Glutamatergic neuron (in vitro differentiated cells): ENCODE measurements around the gene MCUR1. TPM values are rescaled to one million over a fixed set of nuclear protein-coding genes. Genes with fewer than 3 reads are reported as not detected.
"Not testable (repeated sequence)": the region's sequence is repeated elsewhere in the genome, so short reads cannot be mapped to it uniquely, and the experiment has no call there.

Source experiments
- DNase-seq: peaks from one replicate; pipeline ENCODE4 v3.0.0; 2022
- H3K27ac Mint-ChIP-seq: one replicate; pipeline ENCODE4 v1.8.0; 2020; ENCODE audit warnings: mild to moderate bottlenecking, mixed read lengths, inconsistent platforms; ENCODE audit not compliant: unreplicated experiment
- H3K27me3 Mint-ChIP-seq: one replicate; pipeline ENCODE4 v1.8.0; 2020; ENCODE audit warnings: mild to moderate bottlenecking, moderate library complexity, mixed read lengths, inconsistent platforms; ENCODE audit not compliant: unreplicated experiment
- H3K36me3 Mint-ChIP-seq: one replicate; pipeline ENCODE4 v1.8.0; 2020; ENCODE audit warnings: mild to moderate bottlenecking, mixed read lengths, inconsistent platforms; ENCODE audit not compliant: unreplicated experiment
- H3K4me1 Mint-ChIP-seq: one replicate; pipeline ENCODE4 v1.8.0; 2020; ENCODE audit warnings: mild to moderate bottlenecking, low read depth, mixed read lengths, inconsistent platforms; ENCODE audit not compliant: unreplicated experiment
- H3K4me3 Mint-ChIP-seq: one replicate; pipeline ENCODE4 v1.8.0; 2020; ENCODE audit warnings: mild to moderate bottlenecking, mixed read lengths, inconsistent platforms; ENCODE audit not compliant: unreplicated experiment
- H3K9me3 Mint-ChIP-seq: one replicate; pipeline ENCODE4 v1.8.0; 2020; ENCODE audit warnings: mild to moderate bottlenecking, moderate library complexity, mixed read lengths, inconsistent platforms; ENCODE audit not compliant: unreplicated experiment
- total RNA-seq: library from RNA; stranded (reverse); fragmentation: NEBNext Ultra II Directional; extraction: Animal tissue kit (Norgen Biotek cat#: 25700); gene quantifications from one replicate; pipeline ENCODE4 v1.2.1, GENCODE V29; 2021; ENCODE audit not compliant: unreplicated experiment
- TF ChIP-seq, protein P1 (sequence below): fragments of 200-600 bp; sonication (generic); IDR thresholded peaks from one replicate; pipeline ENCODE4 v1.5.0; 2021; ENCODE audit not compliant: partially characterized antibody, unreplicated experiment

Gene MCUR1
- total RNA-seq, 1 donor from 2014 or later, result 14.1 TPM

DNA sequence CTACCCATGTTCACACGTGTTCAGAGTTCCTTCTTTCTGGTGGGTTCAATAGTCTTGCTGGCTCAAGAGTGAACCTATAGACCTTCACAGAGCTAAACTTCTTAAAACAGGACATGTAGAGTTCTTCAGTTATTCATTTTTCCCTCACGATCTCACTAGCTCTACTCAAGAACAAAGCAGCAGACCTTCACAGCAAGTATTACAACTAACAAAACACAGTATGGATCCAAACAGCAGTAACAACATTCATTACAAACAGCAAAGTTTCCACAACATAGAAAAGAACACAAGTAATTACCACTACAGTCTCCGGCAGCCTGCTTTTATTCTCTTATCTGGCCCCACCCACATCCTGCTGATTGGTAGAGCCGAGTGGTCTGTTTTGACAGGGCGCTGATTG, 39.5 kb upstream of the MCUR1 start:
- peaks cover 5% of the 10 kb centered on the region for H3K36me3 Mint-ChIP-seq
- H3K4me1 Mint-ChIP-seq, result no peaks in the 10 kb centered on the region
- no peak overlapping the region for H3K4me3 Mint-ChIP-seq
- TF ChIP-seq, protein P1, sequence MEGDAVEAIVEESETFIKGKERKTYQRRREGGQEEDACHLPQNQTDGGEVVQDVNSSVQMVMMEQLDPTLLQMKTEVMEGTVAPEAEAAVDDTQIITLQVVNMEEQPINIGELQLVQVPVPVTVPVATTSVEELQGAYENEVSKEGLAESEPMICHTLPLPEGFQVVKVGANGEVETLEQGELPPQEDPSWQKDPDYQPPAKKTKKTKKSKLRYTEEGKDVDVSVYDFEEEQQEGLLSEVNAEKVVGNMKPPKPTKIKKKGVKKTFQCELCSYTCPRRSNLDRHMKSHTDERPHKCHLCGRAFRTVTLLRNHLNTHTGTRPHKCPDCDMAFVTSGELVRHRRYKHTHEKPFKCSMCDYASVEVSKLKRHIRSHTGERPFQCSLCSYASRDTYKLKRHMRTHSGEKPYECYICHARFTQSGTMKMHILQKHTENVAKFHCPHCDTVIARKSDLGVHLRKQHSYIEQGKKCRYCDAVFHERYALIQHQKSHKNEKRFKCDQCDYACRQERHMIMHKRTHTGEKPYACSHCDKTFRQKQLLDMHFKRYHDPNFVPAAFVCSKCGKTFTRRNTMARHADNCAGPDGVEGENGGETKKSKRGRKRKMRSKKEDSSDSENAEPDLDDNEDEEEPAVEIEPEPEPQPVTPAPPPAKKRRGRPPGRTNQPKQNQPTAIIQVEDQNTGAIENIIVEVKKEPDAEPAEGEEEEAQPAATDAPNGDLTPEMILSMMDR, result no peak
- H3K27me3 Mint-ChIP-seq, result no peaks in the 10 kb centered on the region
- no peaks in the 10 kb centered on the region for H3K9me3 Mint-ChIP-seq
- no peak overlapping the region for H3K27ac Mint-ChIP-seq
- no peak for DNase-seq

DNA sequence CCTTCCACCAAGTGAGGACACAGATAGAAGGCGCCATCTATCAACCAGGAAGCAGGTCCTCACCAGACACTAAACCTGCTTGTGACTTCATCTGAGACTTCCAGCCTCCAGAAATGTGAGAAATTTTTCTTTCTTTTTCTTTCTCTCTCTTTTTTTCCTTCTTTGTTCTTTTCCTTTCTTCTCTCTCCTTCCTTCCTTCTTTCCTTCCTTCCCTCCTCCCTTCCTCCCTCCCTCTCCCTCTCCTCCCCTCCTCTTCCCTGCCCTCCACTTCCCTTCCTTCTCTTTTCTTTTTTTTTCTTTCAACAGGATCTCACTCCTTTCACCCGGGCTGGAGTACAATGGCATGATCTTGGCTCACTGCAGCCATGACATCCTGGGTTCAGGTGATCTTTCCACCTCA, 37.4 kb upstream of the MCUR1 start:
- peaks cover 5% of the 10 kb centered on the region for H3K36me3 Mint-ChIP-seq
- no peak for DNase-seq
- H3K4me1 Mint-ChIP-seq, result no peaks in the 10 kb centered on the region
- no peak overlapping the region for H3K4me3 Mint-ChIP-seq
- H3K9me3 Mint-ChIP-seq, result peaks cover 1% of the 10 kb centered on the region
- TF ChIP-seq, protein P1, result no peak
- H3K27me3 Mint-ChIP-seq, result no peaks in the 10 kb centered on the region
- H3K27ac Mint-ChIP-seq, result no peak overlapping the region

DNA sequence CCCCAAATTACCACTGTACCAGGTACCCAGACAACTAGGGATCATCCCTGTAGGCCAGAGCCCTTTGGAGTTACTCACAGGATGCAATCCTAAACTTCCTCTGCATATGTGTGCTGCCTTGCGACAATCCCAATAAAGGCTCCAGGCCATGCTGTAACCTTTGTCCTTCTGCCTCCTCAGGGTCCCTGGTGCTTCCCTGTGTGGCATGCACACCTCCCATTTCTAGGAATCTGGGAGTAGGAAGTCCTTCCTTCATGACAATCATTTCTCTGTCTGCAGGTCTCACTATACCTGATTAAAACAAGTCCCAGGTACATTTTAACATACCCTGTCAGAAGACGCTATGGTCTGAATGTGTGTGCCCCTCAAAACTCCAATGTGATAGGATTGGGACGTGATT, 37.0 kb upstream of the MCUR1 start:
- H3K4me3 Mint-ChIP-seq, result no peak overlapping the region
- H3K36me3 Mint-ChIP-seq, result peaks cover 5% of the 10 kb centered on the region
- H3K9me3 Mint-ChIP-seq, result peaks cover 1% of the 10 kb centered on the region
- no peak for DNase-seq
- TF ChIP-seq, protein P1, result no peak
- H3K4me1 Mint-ChIP-seq, result no peaks in the 10 kb centered on the region
- no peaks in the 10 kb centered on the region for H3K27me3 Mint-ChIP-seq
- no peak overlapping the region for H3K27ac Mint-ChIP-seq

DNA sequence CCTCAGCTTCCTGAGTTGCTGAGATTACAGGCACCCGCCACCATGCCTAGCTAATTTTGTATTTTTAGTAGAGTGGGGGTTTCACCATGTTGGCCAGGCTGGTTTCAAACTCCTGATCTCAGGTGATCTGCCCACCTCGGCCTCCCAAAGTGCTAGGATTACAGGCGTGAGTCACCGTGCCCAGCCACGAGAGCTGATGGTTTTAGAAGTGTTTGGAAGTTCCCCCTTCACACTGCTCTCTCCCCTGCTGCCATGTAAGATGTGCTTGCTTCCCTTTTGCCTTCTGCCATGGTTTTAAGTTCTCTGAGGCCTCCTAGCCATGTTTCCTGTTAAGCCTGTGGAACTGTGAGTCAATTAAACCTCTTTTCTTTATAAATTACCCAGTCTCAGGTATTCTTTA, 36.3 kb upstream of the MCUR1 start:
- H3K4me1 Mint-ChIP-seq, DNase-seq, H3K27ac Mint-ChIP-seq, H3K27me3 Mint-ChIP-seq, H3K4me3 Mint-ChIP-seq, H3K36me3 Mint-ChIP-seq, H3K9me3 Mint-ChIP-seq: not testable (repeated sequence)

DNA sequence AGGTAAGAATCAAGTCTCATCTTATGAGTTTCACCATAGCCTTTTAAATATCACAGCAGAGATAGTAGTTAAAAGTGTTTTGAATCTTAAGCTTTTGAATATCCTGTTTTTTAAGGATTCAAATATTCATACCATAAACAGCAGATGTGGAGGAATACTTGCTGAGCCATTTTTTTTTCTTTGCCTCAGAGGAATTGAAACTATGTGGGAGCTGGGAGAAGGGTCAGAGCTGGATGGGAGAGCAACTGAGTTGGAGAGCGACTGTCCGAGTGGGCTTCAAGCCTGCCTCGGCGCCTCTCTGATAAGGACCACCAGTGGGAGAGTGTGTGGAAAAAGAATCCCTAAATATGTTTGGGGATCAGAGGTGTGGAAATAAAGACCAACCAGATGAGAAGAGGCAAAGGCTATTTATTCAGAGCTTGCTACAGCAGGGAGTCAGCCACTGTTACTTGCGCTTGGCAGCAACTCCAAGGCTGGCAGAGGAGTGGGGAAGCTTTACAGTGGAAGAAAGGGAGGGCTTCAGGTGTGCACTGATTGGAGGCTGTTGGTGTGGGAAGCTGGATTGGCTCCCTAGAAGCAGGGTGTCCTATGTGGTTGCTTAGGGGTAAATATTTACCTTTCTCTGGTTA, 34.3 kb upstream of the MCUR1 start:
- no peak overlapping the region for H3K4me3 Mint-ChIP-seq
- H3K27me3 Mint-ChIP-seq, result no peaks in the 10 kb centered on the region
- no peaks in the 10 kb centered on the region for H3K4me1 Mint-ChIP-seq
- no peak for DNase-seq
- no peak overlapping the region for H3K27ac Mint-ChIP-seq
- peaks cover 1% of the 10 kb centered on the region for H3K9me3 Mint-ChIP-seq
- no peaks in the 10 kb centered on the region for H3K36me3 Mint-ChIP-seq
- TF ChIP-seq, protein P1, result no peak
